OCI-LY1 (cell line): ENCODE measurements around the gene JMJD1C.

Experiments used
- EZH2 ChIP-seq: fragments of 200-600 bp; sonication (generic), shearing (Covaris generic); IDR thresholded peaks from 2 replicates; pipeline ENCODE4 v1.8.0; 2017; ENCODE audit warnings: borderline replicate concordance, mixed run types, mild to moderate bottlenecking, antibody characterized with exemption, low read length, moderate library complexity, mixed read lengths
- TF ChIP-seq, protein P1 (sequence below): fragments of 200-600 bp; sonication (generic), shearing (Covaris generic); IDR thresholded peaks from 2 replicates; pipeline ENCODE4 v1.5.1; 2017; ENCODE audit warnings: mild to moderate bottlenecking, antibody characterized with exemption, low read length, moderate library complexity, mixed read lengths

DNA sequence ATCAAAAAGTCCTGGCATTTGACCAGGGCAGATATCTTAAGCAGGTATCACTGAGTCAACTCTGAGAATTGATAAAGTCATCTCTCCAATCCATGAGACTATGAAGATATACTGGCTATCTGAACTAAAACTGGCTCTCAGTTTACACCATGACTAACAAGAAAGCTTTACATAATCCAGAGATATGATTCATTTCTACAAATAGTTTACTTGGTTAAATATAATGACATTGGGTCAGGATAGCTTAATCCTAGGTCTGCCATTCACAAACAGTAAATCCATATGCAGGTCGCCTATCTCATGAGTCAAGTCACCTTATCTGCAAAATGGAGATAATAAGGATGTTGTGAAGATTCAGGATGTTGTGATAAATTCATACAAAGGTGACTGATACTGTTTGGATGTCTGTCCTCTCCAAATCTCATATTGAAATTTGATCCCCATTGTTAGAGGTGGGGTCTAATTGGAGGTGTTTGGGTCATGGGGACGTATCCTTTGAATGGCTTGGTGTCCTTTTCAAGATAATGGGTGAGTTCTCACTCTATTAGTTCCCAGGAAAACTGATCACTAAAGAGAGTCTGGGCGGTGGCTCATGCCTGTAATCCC, 117.4 kb downstream of the JMJD1C start:
- TF ChIP-seq, protein P1, sequence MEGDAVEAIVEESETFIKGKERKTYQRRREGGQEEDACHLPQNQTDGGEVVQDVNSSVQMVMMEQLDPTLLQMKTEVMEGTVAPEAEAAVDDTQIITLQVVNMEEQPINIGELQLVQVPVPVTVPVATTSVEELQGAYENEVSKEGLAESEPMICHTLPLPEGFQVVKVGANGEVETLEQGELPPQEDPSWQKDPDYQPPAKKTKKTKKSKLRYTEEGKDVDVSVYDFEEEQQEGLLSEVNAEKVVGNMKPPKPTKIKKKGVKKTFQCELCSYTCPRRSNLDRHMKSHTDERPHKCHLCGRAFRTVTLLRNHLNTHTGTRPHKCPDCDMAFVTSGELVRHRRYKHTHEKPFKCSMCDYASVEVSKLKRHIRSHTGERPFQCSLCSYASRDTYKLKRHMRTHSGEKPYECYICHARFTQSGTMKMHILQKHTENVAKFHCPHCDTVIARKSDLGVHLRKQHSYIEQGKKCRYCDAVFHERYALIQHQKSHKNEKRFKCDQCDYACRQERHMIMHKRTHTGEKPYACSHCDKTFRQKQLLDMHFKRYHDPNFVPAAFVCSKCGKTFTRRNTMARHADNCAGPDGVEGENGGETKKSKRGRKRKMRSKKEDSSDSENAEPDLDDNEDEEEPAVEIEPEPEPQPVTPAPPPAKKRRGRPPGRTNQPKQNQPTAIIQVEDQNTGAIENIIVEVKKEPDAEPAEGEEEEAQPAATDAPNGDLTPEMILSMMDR, result no peak
- no peak for TF ChIP-seq EZH2
